ENCODE data around the gene LITAFD.

Gene LITAFD

GRCh38 chr16:8863594-8864424, 18.3 kb upstream of the LITAFD start:
- no peak for DNase-seq (ENCODE audit: low spot score)
- TF ChIP-seq CTCF (IDR thresholded peaks at IDR 0.05; ENCODE audit: extremely low read depth, insufficient read depth, missing control alignments): no peak
- in situ Hi-C loops (cut with MboI; ENCODE audit: low pct_unique_long_range_greater_than_20kb, low sequenced_read_pairs, unreplicated experiment): no loop called here

- no peak for TF ChIP-seq CTCF (IDR thresholded peaks at IDR 0.05; ENCODE audit: extremely low read depth, insufficient read depth, missing control alignments)
- in situ Hi-C loops (cut with MboI; ENCODE audit: low pct_unique_long_range_greater_than_20kb, low sequenced_read_pairs, unreplicated experiment): no loop called here
- no peak for DNase-seq (ENCODE audit: low spot score)
These were observed 17.6 kb upstream of the LITAFD start for GRCh38 chr16:8864480-8865110.

GRCh38 chr16:8865145-8865882, 16.8 kb upstream of the LITAFD start:
- in situ Hi-C loops (cut with MboI; ENCODE audit: low pct_unique_long_range_greater_than_20kb, low sequenced_read_pairs, unreplicated experiment): no loop called here
- no peak for DNase-seq (ENCODE audit: low spot score)

GRCh38 chr16:8866118-8866883, 15.8 kb upstream of the LITAFD start:
- TF ChIP-seq CTCF (IDR thresholded peaks at IDR 0.05; ENCODE audit: extremely low read depth, insufficient read depth, missing control alignments): no peak
- DNase-seq (ENCODE audit: low spot score): no peak
- in situ Hi-C loops (cut with MboI; ENCODE audit: low pct_unique_long_range_greater_than_20kb, low sequenced_read_pairs, unreplicated experiment): no loop called here

More at GRCh38 chr16:8865145-8865882, 16.8 kb upstream of the LITAFD start:
- no peak for TF ChIP-seq CTCF (IDR thresholded peaks at IDR 0.05; ENCODE audit: extremely low read depth, insufficient read depth, missing control alignments)

GRCh38 chr16:8866884-8867215, 15.3 kb upstream of the LITAFD start:
- no peak for TF ChIP-seq CTCF (IDR thresholded peaks at IDR 0.05; ENCODE audit: extremely low read depth, insufficient read depth, missing control alignments)
- in situ Hi-C loops (cut with MboI; ENCODE audit: low pct_unique_long_range_greater_than_20kb, low sequenced_read_pairs, unreplicated experiment): no loop called here
- no peak for DNase-seq (ENCODE audit: low spot score)
